Fibroblast of skin of back (primary cell): Measurements from ENCODE around the gene PNPLA5.

Source experiments
- DNase-seq: peaks from one replicate; pipeline ENCODE4 v3.0.0-alpha.2; 2013

PNPLA5 gene

DNA sequence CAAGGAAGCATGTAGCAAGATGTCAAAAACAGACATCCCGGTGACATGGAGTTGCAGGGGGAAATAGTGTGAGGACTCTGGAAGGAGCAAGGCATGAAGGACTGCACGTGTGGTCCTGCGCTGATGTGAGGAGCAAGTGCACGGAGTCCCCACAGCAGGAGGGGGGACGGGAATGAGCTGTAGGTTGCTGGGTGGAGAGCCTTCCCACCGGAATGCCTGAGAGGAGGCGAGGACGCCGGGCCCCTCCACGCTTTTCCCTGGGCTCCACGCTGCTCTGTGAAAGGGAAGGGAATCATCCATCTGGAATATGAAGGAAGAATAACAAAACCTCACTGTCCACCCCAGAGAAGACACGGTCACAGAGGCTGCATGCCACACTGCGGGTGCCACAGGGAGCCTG, 56.1 kb downstream of the PNPLA5 start:
- DNase-seq: no peak

- no peak for DNase-seq
These were observed 56.6 kb downstream of the PNPLA5 start for GRCh38 chr22:43835166-43835565.

DNA sequence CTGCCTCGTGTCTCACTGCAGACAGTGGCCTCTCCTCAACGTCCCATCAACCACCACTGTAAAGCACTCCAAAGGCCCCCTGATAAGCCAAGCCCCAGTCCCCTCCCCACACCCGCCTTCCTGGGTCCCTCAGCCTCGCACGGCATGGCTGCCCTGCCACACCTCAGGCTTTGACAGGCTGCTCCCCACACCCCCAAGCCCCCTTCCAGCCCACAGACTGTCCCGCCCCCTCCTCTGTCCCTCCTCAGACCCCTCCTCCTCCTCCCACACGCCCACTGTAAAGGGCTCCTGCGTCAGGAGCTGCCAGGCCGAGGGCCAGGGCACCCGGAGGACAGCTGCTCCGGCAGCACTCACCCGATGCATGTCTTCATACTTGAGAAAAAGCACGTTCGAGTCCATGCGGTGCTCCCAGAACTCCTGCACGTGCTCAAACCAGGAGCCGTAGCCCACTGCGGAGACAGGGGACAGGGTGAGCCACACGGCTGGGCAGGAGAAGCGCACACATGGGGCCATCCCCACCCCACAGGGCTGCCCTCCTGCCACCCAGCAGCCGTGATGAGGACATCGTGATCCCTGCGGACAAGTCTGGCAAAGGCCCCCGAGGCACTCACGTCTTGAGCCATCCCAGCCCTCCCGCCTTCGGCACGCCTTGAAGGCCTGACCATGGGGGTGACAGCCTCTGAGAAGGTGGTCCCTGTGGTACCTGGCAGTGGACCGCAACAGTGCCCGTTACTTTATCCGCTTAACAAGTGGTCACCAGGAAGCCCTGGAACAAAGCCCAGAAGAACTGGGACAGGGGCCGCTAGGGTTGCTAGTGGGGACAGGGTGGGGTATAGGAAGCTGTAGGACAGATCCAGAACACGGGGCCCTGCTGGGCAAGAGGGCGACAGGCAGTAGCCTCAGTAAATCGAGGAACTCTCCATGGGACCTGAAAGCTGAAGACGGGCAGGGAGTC, 58.2 kb downstream of the PNPLA5 start:
- no peak for DNase-seq

DNA sequence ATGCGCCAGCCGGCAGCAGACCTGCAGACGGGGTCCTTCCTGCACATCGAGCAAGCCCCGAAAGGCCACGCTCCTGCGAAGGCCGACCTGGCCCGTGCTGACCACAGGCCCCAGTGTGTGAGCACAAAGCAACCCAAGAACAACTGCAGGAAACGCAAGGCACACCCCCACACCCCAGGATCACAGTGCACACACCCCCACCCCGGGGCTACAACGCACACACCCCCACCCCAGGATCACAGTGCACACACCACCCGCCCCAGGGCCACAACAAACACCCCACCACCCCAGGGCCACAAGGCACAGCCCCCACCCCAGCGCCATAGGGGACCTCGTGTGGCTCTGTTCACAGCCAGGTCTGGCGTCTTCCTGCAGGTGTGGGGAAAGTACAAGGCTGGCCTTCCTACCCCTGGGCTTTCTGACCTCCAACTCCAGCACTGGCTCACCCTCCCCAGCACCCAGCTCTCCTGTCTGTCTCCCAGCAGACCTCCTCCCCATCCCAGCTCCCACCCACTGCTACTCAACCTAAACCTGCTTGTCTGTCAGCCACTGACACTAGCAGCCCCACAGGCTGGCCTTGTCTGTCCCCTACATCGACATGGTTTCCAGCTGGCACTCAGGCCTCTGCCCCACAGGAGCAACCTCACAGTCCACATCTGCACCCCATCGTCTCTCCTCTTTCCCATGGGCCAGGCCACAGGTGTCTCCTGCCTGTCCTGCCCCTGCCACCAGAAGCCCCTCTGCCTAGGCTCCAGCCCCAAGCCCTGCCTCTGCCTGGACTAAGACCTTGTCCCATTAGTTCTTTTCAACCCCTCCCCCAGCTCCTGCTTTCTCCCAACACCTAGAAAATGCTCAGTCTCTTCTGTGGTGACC, 59.2 kb downstream of the PNPLA5 start:
- no peak for DNase-seq

- DNase-seq: no peak
These were observed 60.0 kb downstream of the PNPLA5 start for GRCh38 chr22:43831561-43832392.

DNA sequence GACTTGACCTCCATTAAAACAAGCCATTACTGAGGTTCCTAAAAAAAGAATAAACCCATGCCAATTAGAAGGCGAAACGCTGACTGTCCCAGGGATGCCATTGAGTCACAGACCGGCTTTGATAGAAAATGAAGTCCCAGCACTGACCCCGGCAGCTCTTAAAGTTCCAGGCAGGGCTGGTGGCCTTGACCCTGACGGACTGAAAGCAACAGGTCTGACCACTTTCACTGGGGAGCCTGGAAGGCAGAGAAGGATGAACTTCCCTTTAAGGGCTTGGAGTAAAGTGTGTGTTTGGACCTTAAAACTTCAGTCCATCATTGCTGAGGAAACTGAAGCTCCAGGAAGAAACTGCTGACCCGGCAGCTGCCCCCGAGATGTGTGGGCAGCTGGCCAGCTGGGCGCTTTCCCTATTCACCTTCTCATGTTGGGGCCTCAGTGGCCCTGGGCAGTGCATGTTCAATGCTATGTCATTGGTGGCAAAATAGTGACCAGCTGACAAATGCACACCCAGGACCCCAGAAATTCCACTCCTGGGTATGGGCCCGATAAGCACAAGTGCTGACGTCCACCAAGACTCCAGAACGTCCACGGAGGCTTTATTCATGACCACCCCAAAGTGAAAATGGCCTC, 60.8 kb downstream of the PNPLA5 start:
- no peak for DNase-seq

DNA sequence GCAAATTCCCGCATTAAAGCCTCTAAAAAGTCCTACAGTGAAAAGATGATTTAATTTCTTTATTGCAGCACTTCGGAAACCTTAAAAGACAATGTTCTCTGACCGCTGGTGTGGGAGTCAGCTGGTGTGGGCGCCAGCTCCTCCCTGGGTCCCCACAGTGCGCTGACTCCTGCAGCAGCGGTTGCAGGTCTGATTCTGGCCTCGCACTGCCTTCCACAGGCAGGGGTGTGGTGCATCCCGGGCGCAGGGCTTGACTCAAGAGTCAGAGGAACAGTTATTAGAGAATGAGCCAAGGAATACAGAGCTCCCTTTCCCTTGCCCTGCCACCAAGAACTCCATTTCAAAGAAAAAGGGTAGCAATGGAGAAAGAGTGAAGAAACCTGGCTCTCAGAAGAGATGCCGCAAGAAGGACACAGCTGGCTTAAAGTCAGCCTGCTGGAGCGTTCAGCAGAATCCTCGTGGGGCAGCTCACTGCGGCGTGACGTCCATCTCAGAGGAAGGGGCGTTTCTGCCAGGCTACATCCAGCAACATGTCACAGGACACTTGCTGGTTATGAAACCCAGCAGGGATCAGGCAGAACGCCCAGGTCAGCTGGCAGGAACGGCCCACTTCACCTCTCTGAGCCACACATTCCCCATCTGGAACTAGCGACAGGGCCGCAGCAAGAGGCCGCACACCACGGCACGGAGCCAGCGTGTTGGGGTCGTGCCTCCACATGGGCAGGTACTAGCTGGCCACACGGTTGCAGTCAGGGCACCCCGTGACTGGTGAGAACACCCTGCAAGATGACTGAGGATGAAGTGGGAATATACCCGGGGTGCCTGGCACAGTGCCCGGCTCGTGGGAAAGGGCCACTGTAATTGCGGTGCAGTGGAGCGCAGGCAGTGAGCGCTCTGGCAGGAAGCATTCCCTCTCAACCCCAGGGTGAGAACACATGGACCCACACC, 61.6 kb downstream of the PNPLA5 start:
- DNase-seq: peak; percentile 36
